Measurements from ENCODE around the gene OTOA. TPM values are rescaled to one million over a fixed set of nuclear protein-coding genes. Genes with fewer than 3 reads are reported as not detected.
"Not testable (repeated sequence)": the region's sequence is repeated elsewhere in the genome, so short reads cannot be mapped to it uniquely, and the experiment has no call there.

Gene OTOA
- total and polyA plus RNA-seq, 2 donors (not counting 3 experiments of a cell fraction or from before 2014, with no cell fraction given), result 0.22 TPM; not detected in 1

- no TSS peak for BruUV-seq (replicated peaks)
- CTCF ChIA-PET, result interaction anchor here (1.9 kb wide), 1 partner anchor 12 kb away, joined by 6 read pairs; no protein-coding TSS in a partner anchor
- intact Hi-C loops (cut with micrococcal nuclease), result no loop called here
Observed at GRCh38 chr16:21634216-21634615, 29.6 kb upstream of the OTOA start.

GRCh38 chr16:21635694-21636093, 28.1 kb upstream of the OTOA start:
- H3K4me2 ChIP-seq (ENCODE audit: insufficient read depth, low read length); dilution Hi-C loops (cut with MboI; ENCODE audit: extremely low pct_ligation_motif_present, low sequenced_read_pairs); H3K9ac ChIP-seq (replicated peaks; ENCODE audit: extremely low read depth, insufficient read depth, low read length); H2AFZ ChIP-seq (ENCODE audit: low read depth, low read length); H3K9me1 ChIP-seq (replicated peaks; ENCODE audit: control insufficient read depth, extremely low read depth, insufficient read depth, low read length); intact Hi-C loops (cut with micrococcal nuclease); H3K4me3 ChIP-seq (replicated peaks in 1 of 3; ENCODE audit: insufficient read depth in 1 of 3, low read depth in 1 of 3, low read length in 3 of 3); DNase-seq (ENCODE audit: low read depth, low spot score); H3K27ac ChIP-seq (ENCODE audit: insufficient read depth, low read depth, low read length); BruUV-seq (replicated peaks); FAIRE-seq; POLR2A ChIA-PET; H3K4me1 ChIP-seq (ENCODE audit: control insufficient read depth, extremely low read depth, insufficient read depth, low read length); H3K79me2 ChIP-seq (ENCODE audit: control insufficient read depth, insufficient read depth, low read length); H3K9me3 ChIP-seq (replicated peaks; ENCODE audit: control insufficient read depth, insufficient read depth, low read length); H3K36me3 ChIP-seq (ENCODE audit: control insufficient read depth in 2 of 2, extremely low read depth in 1 of 2, insufficient read depth in 2 of 2, low read length in 2 of 2); H3K27me3 ChIP-seq (ENCODE audit: control insufficient read depth in 2 of 2, insufficient read depth in 2 of 2, low read length in 2 of 2); H4K20me1 ChIP-seq (replicated peaks; ENCODE audit: control insufficient read depth, extremely low read depth, insufficient read depth, low read length): not testable (repeated sequence)
- CTCF ChIA-PET, result interaction anchor here (1.0 kb wide), 1 partner anchor 10 kb away, joined by 3 read pairs; no protein-coding TSS in a partner anchor

More at GRCh38 chr16:21634216-21634615, 29.6 kb upstream of the OTOA start:
- no peak for DNase-seq (ENCODE audit: low read depth, low spot score)
- no peak overlapping the region for H3K9ac ChIP-seq (replicated peaks; ENCODE audit: extremely low read depth, insufficient read depth, low read length)
- no peak for FAIRE-seq
- no peak overlapping the region for H2AFZ ChIP-seq (ENCODE audit: low read depth, low read length)
- H3K36me3 ChIP-seq (ENCODE audit: control insufficient read depth in 2 of 2, extremely low read depth in 1 of 2, insufficient read depth in 2 of 2, low read length in 2 of 2), result peaks cover 0 to 6% of the 10 kb centered on the region in 2 experiments
- H3K27ac ChIP-seq (ENCODE audit: insufficient read depth, low read depth, low read length), result no peak overlapping the region
- no peaks in the 10 kb centered on the region for H4K20me1 ChIP-seq (replicated peaks; ENCODE audit: control insufficient read depth, extremely low read depth, insufficient read depth, low read length)
- H3K4me2 ChIP-seq (ENCODE audit: insufficient read depth, low read length), result no peak overlapping the region
- H3K79me2 ChIP-seq (ENCODE audit: control insufficient read depth, insufficient read depth, low read length), result peaks cover under 1% of the 10 kb centered on the region
- no peaks in the 10 kb centered on the region for H3K27me3 ChIP-seq (ENCODE audit: control insufficient read depth in 2 of 2, insufficient read depth in 2 of 2, low read length in 2 of 2)
- H3K4me3 ChIP-seq (replicated peaks in 1 of 3; ENCODE audit: insufficient read depth in 1 of 3, low read depth in 1 of 3, low read length in 3 of 3), result no peak overlapping the region
- no peaks in the 10 kb centered on the region for H3K9me3 ChIP-seq (replicated peaks; ENCODE audit: control insufficient read depth, insufficient read depth, low read length)
- dilution Hi-C loops (cut with MboI; ENCODE audit: extremely low pct_ligation_motif_present, low sequenced_read_pairs), result no loop called here
- TF ChIP-seq JUN (IDR thresholded peaks at IDR 0.05; ENCODE audit: borderline replicate concordance, insufficient read depth, insufficient read length, low read depth), result no peak
- no peak for TF ChIP-seq CTCF (IDR thresholded peaks at IDR 0.05; ENCODE audit: extremely low read depth in 1 of 2, insufficient read depth in 1 of 2, low read depth in 1 of 2, low read length in 2 of 2)
- H3K4me1 ChIP-seq (ENCODE audit: control insufficient read depth, extremely low read depth, insufficient read depth, low read length), result peaks cover 9% of the 10 kb centered on the region
- H3K9me1 ChIP-seq (replicated peaks; ENCODE audit: control insufficient read depth, extremely low read depth, insufficient read depth, low read length), result no peaks in the 10 kb centered on the region
- POLR2A ChIA-PET, result no interaction called here

All from endothelial cell of umbilical vein (primary cell).